Thymus (tissue), 11 donors: ENCODE measurements around the gene ATG2A. TPM values are rescaled to one million over a fixed set of nuclear protein-coding genes. Genes with fewer than 3 reads are reported as not detected.
A peak's percentile ranks its signal among the peaks of the same experiment; 100 is the strongest.
"Not testable (repeated sequence)": the region's sequence is repeated elsewhere in the genome, so short reads cannot be mapped to it uniquely, and the experiment has no call there.

Experiments
- DNase-seq, 9 donors: peaks; one replicate each; pipeline ENCODE4 v3.0.0-alpha.2; 2013; ENCODE audit warnings: low spot score in 9 of 9, low read depth in 6 of 9, missing footprints in 1 of 9
- H3K27ac ChIP-seq, 2 donors: one replicate each; pipeline ENCODE4 v1.5.1; 2013; ENCODE audit warnings: control low read depth in 1 of 2, low read depth in 1 of 2, low read length in 1 of 2, mild to moderate bottlenecking in 1 of 2, moderate library complexity in 1 of 2
- H3K27me3 ChIP-seq, 2 donors: one replicate each; pipeline ENCODE4 v1.5.1; 2013; ENCODE audit warnings: low read length in 1 of 2; ENCODE audit not compliant: control insufficient read depth in 2 of 2, insufficient read depth in 1 of 2
- H3K36me3 ChIP-seq, 2 donors: one replicate each; pipeline ENCODE4 v1.5.1; 2013; ENCODE audit warnings: low read length in 1 of 2, mild to moderate bottlenecking in 1 of 2, moderate library complexity in 1 of 2; ENCODE audit not compliant: control insufficient read depth in 2 of 2, insufficient read depth in 2 of 2
- H3K4me1 ChIP-seq, 2 donors: one replicate each; pipeline ENCODE4 v1.5.1; 2013; ENCODE audit warnings: low read length in 2 of 2; ENCODE audit not compliant: control insufficient read depth in 2 of 2, insufficient read depth in 2 of 2
- H3K4me3 ChIP-seq, 2 donors: one replicate each; pipeline ENCODE4 v1.5.1; 2013; ENCODE audit warnings: low read length in 2 of 2, control low read depth in 1 of 2, mild to moderate bottlenecking in 1 of 2
- H3K9me3 ChIP-seq, 2 donors: one replicate each; pipeline ENCODE4 v1.5.1; 2013; ENCODE audit warnings: low read length in 1 of 2, mild to moderate bottlenecking in 1 of 2; ENCODE audit not compliant: control insufficient read depth in 2 of 2, insufficient read depth in 1 of 2
- WGBS: extraction: QIAGEN DNeasy Blood & Tissue Kit; methylation state at CpG from one replicate; pipeline ENCODE4 v1.1.7; 2013; 5-methylcytosine and 5-hydroxymethylcytosine counted together
- polyA plus RNA-seq: library from polyadenylated mRNA; stranded (reverse); fragments of 200-250 nt; gene quantifications from one replicate; pipeline ENCODE4 v1.2.3, GENCODE V29; 2013
- total RNA-seq: library from RNA; stranded (reverse); fragments of 120-200 nt; gene quantifications from one replicate; pipeline ENCODE4 v1.2.4, GENCODE V29; 2013
- donor health status: healthy.

The ATG2A gene
- total and polyA plus RNA-seq, 2 donors = 6.3 to 35.2 TPM

DNA sequence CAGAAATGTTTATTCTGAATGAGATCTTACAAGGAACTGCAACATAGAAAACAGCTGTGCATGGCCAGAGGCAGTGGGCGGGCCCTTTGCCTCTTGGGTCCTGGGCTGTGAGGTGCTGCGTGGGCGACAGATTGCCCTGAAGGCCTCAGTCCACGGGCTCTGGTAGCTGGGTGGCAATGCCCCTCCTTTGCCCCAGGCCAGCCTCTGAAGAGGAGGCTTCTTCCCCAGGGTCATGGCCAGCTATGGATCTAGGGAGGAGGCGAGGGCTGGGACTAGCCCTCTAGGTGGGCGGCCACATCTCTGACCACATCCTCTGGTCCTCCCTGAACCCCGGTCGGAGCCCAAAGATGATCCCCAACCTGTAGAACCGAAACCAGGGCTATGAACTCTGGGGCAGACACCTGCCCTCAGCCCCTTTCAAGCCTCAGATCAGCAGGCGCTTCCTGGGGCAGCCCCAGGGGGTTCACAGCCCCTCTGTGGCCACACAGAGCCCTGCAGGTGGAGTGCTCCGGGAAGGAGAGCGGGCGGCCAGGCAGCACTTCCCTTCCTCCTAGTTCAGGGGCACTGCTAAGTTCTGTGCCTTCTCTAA lies 65.9 kb downstream of the ATG2A start:
- peaks cover 23 to 36% of the 10 kb centered on the region in 2 donors for H3K36me3 ChIP-seq
- H3K4me1 ChIP-seq = peaks cover 54 to 89% of the 10 kb centered on the region in 2 donors
- H3K27ac ChIP-seq = peak overlapping the region; percentile 82 to 85
- 28% methylated on average over 13 of the region's 13 CpGs for WGBS
- H3K27me3 ChIP-seq = no peaks in the 10 kb centered on the region
- H3K4me3 ChIP-seq = no peak overlapping the region
- H3K9me3 ChIP-seq = peaks cover 0 to 4% of the 10 kb centered on the region in 2 donors
- peak in 3 of 9 donors; percentile 60 to 78 (median 67) for DNase-seq

DNA sequence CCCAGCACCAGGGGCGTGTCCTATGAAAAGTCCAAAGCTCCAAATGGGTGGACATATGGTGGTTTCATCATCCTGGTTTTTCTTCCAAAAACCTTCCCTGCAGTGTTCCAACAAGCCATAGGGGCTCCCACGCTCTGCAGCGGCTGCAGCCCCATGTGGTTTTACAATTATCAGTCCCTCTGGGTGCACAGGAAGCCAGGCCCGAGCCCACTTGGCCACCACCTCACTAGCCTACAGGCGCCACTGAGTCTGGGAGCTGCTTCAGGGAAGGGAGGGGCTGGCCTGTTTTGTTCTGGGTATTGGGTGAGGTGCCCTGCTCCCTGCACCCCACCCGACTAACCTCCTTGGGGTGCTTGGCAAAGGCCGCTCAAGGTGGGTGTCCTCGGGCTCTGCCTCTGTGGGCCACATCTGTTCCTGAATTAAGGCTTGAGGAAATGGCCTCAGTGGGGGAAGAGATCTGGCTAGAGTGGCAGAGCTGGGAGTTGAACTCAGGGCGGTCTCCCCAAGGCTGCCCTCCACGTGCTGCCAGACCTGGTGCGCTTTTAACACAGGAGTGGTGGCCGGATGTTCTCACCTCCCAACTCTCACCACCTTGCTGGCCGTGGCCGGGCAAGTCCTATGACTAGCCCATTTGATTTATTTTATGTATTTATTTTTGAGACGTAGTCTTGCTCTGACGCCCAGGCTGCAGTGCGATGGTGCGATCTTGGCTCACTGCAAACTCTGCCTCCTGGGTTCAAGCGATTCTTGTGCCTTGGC lies 67.2 kb downstream of the ATG2A start:
- no peak for DNase-seq
- 93% methylated on average over 19 of the region's 19 CpGs for WGBS
- Histone ChIP-seq H3K36me3 (peaks cover 12 to 26% of the 10 kb centered on the region in 2 donors), H3K27ac (no peak overlapping the region), H3K27me3 (no peaks in the 10 kb centered on the region), H3K9me3 (peaks cover 0 to 4% of the 10 kb centered on the region in 2 donors), H3K4me1 (peaks cover 55 to 82% of the 10 kb centered on the region in 2 donors), H3K4me3 (no peak overlapping the region)

DNA sequence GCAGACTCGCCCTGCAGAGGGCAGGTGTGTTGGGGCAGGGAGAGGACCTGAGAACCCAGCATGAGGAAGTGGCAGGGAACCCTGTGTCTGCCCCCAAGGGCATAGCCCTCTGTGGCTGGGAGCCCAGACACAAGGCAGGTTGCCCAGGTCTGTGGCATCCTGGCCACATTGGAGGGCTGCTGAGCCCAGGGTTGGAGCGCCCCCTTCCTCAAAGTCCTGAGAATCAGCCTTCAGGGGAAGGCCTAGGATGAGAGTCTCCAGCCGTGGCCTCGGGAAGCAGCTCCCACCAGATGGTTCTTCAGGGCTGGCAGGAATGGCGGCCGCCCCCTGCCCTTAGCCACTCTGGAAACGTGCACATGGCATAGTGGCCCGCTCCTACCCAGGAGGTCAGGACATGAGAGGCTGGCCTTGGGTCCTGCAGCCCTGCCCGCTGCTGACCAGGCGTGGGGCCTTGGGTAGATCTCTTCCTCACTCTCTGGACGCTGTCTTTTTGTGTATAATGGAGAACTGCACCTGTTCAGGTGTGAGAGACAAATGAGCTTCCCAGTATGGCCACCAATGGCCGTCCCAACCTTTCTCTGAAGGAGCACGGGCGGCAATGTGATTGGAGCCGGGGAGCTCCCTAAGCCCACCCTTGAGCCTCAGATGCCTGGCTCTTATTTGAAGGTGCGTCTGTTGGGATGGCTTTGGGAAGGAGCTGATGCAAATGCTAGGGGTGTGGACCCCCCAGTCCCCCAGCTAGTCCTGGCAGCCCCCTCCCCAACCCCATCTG lies 68.0 kb downstream of the ATG2A start:
- peaks cover 4 to 18% of the 10 kb centered on the region in 2 donors for H3K36me3 ChIP-seq
- H3K4me1 ChIP-seq = peaks cover 53 to 78% of the 10 kb centered on the region in 2 donors
- H3K9me3 ChIP-seq = peaks cover 0 to 4% of the 10 kb centered on the region in 2 donors
- H3K27me3 ChIP-seq = no peaks in the 10 kb centered on the region
- peak in 4 of 9 donors; percentile 62 to 83 (median 68) for DNase-seq
- 82% methylated on average over 16 of the region's 16 CpGs for WGBS
- peak overlapping the region; percentile 26 to 82 for H3K27ac ChIP-seq
- H3K4me3 ChIP-seq = no peak overlapping the region

DNA sequence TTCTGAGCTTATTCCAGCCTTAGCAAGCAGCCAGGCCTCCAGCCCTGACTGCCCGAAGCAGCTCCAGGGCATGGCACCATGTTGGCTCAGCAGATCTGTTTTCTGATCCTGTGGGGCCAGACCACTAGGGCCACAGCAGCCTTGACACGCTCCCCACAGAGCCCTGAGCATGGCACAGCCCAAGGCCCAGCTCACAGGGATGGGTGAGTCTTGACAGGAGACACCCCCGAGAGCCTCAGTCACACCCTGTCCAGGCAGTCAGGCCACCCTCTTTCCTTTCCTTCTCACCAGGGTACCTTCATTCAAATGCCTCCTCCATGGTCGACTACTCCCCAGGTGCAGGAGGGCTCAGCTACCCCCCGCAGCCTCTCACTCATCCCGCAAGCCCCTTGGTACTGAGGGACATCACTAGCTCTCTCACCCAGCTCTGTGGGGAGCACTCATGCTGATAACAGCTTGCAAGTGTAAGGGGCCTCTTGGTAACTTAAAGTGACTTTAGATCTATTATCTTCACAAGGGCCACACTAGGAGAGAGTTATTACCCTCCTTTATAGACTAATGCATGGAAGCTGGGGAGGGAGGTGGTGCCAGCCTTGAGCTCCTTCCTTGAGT lies 68.7 kb downstream of the ATG2A start:
- peaks cover 0 to 4% of the 10 kb centered on the region in 2 donors for H3K9me3 ChIP-seq
- no peak overlapping the region for H3K4me3 ChIP-seq
- peaks cover 50 to 75% of the 10 kb centered on the region in 2 donors for H3K4me1 ChIP-seq
- no peak for DNase-seq
- peak overlapping the region; percentile 43 to 82 for H3K27ac ChIP-seq
- H3K36me3 ChIP-seq = peaks cover 0 to 11% of the 10 kb centered on the region in 2 donors
- WGBS = 84% methylated on average over 6 of the region's 6 CpGs
- no peaks in the 10 kb centered on the region for H3K27me3 ChIP-seq

DNA sequence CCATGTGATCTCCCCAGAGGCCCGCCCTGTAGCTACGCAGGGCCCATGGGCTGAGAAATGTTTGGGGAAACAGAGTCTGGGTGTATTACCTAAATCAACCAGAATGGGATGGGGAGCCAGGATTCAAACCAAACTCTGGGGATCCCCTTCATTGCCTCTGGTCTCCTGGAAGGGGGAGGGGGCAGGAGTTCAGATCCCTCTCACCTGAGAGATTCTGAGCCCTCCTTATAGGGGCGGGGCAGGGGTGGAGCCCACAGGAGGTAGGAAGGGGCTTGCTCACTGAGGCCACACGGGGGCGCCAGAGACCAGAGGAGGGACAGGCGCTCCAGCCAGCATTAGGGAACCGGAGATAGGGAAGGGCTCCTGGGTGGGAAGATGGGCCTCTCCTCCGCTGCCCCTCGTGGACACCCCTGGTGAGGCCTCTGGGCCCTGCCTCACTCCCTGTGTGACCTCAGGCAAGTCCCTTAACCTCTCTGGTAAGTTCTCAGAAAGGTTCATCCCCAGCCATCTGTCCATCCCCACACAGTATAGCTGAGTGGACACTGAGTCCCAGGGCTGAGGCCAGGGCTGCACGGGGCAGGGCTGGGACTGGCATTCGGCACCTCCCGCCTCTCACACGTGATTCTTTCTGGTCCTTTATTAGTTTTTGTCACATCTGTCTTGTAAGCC lies 69.9 kb downstream of the ATG2A start:
- Histone ChIP-seq H3K4me1 (peaks cover 39 to 68% of the 10 kb centered on the region in 2 donors), H3K9me3 (peaks cover 0 to 4% of the 10 kb centered on the region in 2 donors), H3K27ac (no peak overlapping the region), H3K27me3 (no peaks in the 10 kb centered on the region), H3K36me3 (peaks cover 0 to 3% of the 10 kb centered on the region in 2 donors), H3K4me3 (no peak overlapping the region)
- peak in 7 of 9 donors; percentile 79 to 93 (median 85) for DNase-seq
- 41% methylated on average over 13 of the region's 13 CpGs for WGBS

DNA sequence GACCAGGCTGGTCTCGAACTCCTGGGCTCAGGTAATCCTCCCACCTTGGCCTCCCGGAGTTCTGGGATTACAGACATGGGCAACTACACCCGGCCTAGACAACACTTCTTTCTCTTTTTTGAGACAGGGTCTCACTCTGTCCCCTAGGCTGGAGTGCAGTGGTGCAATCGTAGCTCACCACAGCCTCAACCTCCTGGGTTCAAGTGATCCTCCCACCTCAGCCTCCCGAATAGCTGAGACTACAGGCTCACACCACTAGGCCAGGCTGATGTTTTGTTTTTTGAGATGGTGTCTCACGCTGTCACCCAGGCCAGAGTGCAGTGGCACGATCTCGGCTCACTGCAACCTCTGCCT lies 71.3 kb downstream of the ATG2A start:
- H3K36me3 ChIP-seq, H3K27ac ChIP-seq, H3K4me3 ChIP-seq, H3K27me3 ChIP-seq, DNase-seq, H3K9me3 ChIP-seq: not testable (repeated sequence)
- H3K4me1 ChIP-seq = peaks cover 26 to 54% of the 10 kb centered on the region in 2 donors
- WGBS = 98% methylated on average over 8 of the region's 8 CpGs

DNA sequence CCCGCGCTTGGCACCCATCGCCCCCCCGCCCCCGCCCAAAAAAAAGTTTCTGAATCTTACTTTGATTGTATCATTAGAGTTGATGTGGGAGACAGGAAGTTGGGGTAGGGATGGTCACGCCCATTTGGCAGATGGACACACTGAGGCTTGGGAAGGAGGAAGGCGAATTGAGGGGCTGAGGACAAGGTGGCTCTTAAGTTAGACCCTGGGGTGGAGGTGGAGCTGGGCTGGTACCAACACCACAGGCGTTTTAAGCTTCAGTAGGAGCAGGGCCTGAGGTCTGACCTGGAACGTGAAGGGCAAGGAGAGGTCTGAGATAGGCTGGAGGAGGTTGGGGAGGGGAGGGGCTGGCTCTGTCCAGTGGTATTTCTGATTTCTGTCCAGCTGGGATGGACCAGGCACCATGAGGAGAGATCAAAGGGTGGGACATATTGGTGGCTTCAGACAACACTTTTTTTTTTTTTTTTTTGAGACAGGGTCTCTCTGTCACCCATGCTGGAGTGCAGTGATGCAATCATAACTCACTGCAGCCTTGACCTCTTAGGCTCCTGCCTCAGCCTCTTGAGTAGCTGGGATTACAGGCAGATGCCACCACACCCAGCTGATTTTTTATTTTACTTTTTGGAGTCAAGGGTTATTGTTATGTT lies 71.8 kb downstream of the ATG2A start:
- Histone ChIP-seq H3K4me1 (peaks cover 24 to 50% of the 10 kb centered on the region in 2 donors), H3K4me3 (peak overlapping the region; percentile 56 to 64), H3K9me3 (peaks cover 0 to 4% of the 10 kb centered on the region in 2 donors), H3K27ac (peak overlapping the region in 1 of 2 donors; percentile 10), H3K36me3 (no peaks in the 10 kb centered on the region), H3K27me3 (no peaks in the 10 kb centered on the region)
- WGBS = 35% methylated on average over 9 of the region's 9 CpGs
- no peak for DNase-seq
